Suprapubic skin (tissue), 4 donors: ENCODE measurements around the gene APCDD1. TPM values are rescaled to one million over a fixed set of nuclear protein-coding genes. Genes with fewer than 3 reads are reported as not detected.

Experiments
- DNase-seq, 2 donors: peaks; one replicate each; pipeline ENCODE4 v3.0.0-alpha.2; 2019; ENCODE audit warnings: low spot score in 2 of 2
- H3K27ac ChIP-seq: fragments of 200-600 bp; sonication (generic); one replicate; pipeline ENCODE4 v1.5.1; 2019
- H3K27me3 ChIP-seq: fragments of 200-600 bp; sonication (generic); one replicate; pipeline ENCODE4 v1.5.1; 2019
- H3K36me3 ChIP-seq: fragments of 200-600 bp; sonication (generic); one replicate; pipeline ENCODE4 v1.5.1; 2019
- H3K4me1 ChIP-seq: fragments of 200-600 bp; sonication (generic); one replicate; pipeline ENCODE4 v1.5.1; 2019
- H3K4me3 ChIP-seq: fragments of 200-600 bp; sonication (generic); one replicate; pipeline ENCODE4 v1.5.1; 2019; ENCODE audit warnings: mild to moderate bottlenecking
- H3K9me3 ChIP-seq: fragments of 200-600 bp; sonication (generic); one replicate; pipeline ENCODE4 v1.5.1; 2019
- CTCF ChIP-seq, 2 donors: fragments of 200-600 bp in 1 of 2; fragments of 450-650 bp in 1 of 2; sonication (generic) in 1 of 2; IDR thresholded peaks; one replicate each; pipeline ENCODE4 v1.5.1; 2016 to 2019; ENCODE audit warnings: antibody characterized with exemption in 2 of 2, mild to moderate bottlenecking in 1 of 2, moderate library complexity in 1 of 2
- EP300 ChIP-seq: sonication (generic); formaldehyde crosslinking; IDR thresholded peaks from one replicate; pipeline ENCODE4 v1.6.1; 2017; ENCODE audit warnings: antibody characterized with exemption
- POLR2A ChIP-seq, 2 donors: fragments of 450-650 bp; IDR thresholded peaks; one replicate each; pipeline ENCODE4 v1.6.1; 2017; ENCODE audit warnings: antibody characterized with exemption in 2 of 2, mild to moderate bottlenecking in 2 of 2, moderate library complexity in 2 of 2
- POLR2AphosphoS5 ChIP-seq, 3 donors: sonication (generic); formaldehyde crosslinking; IDR thresholded peaks; one replicate each; pipeline ENCODE4 v1.6.1; 2017; ENCODE audit warnings: antibody characterized with exemption in 3 of 3
- WGBS: methylation state at CpG from one replicate; pipeline ENCODE4 v1.1.5; 2018; 5-methylcytosine and 5-hydroxymethylcytosine counted together
- total RNA-seq, 4 donors: library from RNA; depleted of rRNA; stranded (reverse); fragments of >200 nt; gene quantifications; one replicate each; pipeline ENCODE4 v1.1.0, GENCODE V29; 2016

Gene APCDD1
- total RNA-seq, 4 donors from 2014 or later: 110 to 308 (median 140) TPM

GRCh38 chr18:10514082-10514481 lies 59.6 kb downstream of the APCDD1 start:
- Histone ChIP-seq H3K4me3 (no peak overlapping the region), H3K36me3 (no peaks in the 10 kb centered on the region), H3K27ac (peak overlapping the region; percentile 59), H3K4me1 (peaks cover 56% of the 10 kb centered on the region), H3K27me3 (no peaks in the 10 kb centered on the region), H3K9me3 (no peaks in the 10 kb centered on the region)
- WGBS: 29% methylated on average over 3 of the region's 3 CpGs
- no peak for DNase-seq
- peak in 2 of 3 donors; percentile 33 to 76 for TF ChIP-seq POLR2AphosphoS5 (IDR thresholded peaks at IDR 0.05)
- no peak for TF ChIP-seq EP300

- DNase-seq: no peak
- H3K27me3 ChIP-seq: no peaks in the 10 kb centered on the region
- H3K9me3 ChIP-seq: no peaks in the 10 kb centered on the region
- TF ChIP-seq POLR2A (IDR thresholded peaks at IDR 0.05) (no peak), CTCF (IDR thresholded peaks at IDR 0.05) (no peak), EP300 (no peak), POLR2AphosphoS5 (IDR thresholded peaks at IDR 0.05) (no peak)
- H3K36me3 ChIP-seq: no peaks in the 10 kb centered on the region
- H3K4me1 ChIP-seq: peaks cover 61% of the 10 kb centered on the region
- H3K27ac ChIP-seq: peak overlapping the region; percentile 59
- H3K4me3 ChIP-seq: no peak overlapping the region
These were observed 60.2 kb downstream of the APCDD1 start for GRCh38 chr18:10514601-10515000.

GRCh38 chr18:10515456-10515855 lies 61.0 kb downstream of the APCDD1 start:
- no peak for DNase-seq
- no peak for TF ChIP-seq CTCF (IDR thresholded peaks at IDR 0.05)
- TF ChIP-seq POLR2AphosphoS5 (IDR thresholded peaks at IDR 0.05): peak in 1 of 3 donors; percentile 50
- Histone ChIP-seq H3K27ac (peak overlapping the region; percentile 59), H3K4me3 (no peak overlapping the region), H3K27me3 (no peaks in the 10 kb centered on the region), H3K36me3 (no peaks in the 10 kb centered on the region), H3K4me1 (peaks cover 68% of the 10 kb centered on the region), H3K9me3 (no peaks in the 10 kb centered on the region)
- 29% methylated on average over 4 of the region's 4 CpGs for WGBS

- no peak for DNase-seq
- no peak for TF ChIP-seq POLR2AphosphoS5 (IDR thresholded peaks at IDR 0.05)
- no peak for TF ChIP-seq CTCF (IDR thresholded peaks at IDR 0.05)
- no peak for TF ChIP-seq EP300
- TF ChIP-seq POLR2A (IDR thresholded peaks at IDR 0.05): no peak
- H3K27me3 ChIP-seq: no peaks in the 10 kb centered on the region
- no peak overlapping the region for H3K4me3 ChIP-seq
- peaks cover 68% of the 10 kb centered on the region for H3K4me1 ChIP-seq
- no peaks in the 10 kb centered on the region for H3K9me3 ChIP-seq
- peak overlapping the region; percentile 59 for H3K27ac ChIP-seq
- H3K36me3 ChIP-seq: no peaks in the 10 kb centered on the region
- 64% methylated on average over 2 of the region's 2 CpGs for WGBS
These were observed 61.6 kb downstream of the APCDD1 start for GRCh38 chr18:10516078-10516477.

- no peaks in the 10 kb centered on the region for H3K36me3 ChIP-seq
- H3K4me1 ChIP-seq: peaks cover 58% of the 10 kb centered on the region
- WGBS: 56% methylated on average over 12 of the region's 12 CpGs
- no peak for DNase-seq
- TF ChIP-seq POLR2A (IDR thresholded peaks at IDR 0.05) (no peak), POLR2AphosphoS5 (IDR thresholded peaks at IDR 0.05) (no peak), EP300 (no peak), CTCF (IDR thresholded peaks at IDR 0.05) (no peak)
- no peaks in the 10 kb centered on the region for H3K27me3 ChIP-seq
- H3K27ac ChIP-seq: peak overlapping the region; percentile 59
- H3K4me3 ChIP-seq: no peak overlapping the region
- no peaks in the 10 kb centered on the region for H3K9me3 ChIP-seq
These were observed 64.3 kb downstream of the APCDD1 start for GRCh38 chr18:10518595-10519255.

- Histone ChIP-seq H3K4me3 (no peak overlapping the region), H3K4me1 (peaks cover 53% of the 10 kb centered on the region), H3K36me3 (no peaks in the 10 kb centered on the region), H3K9me3 (no peaks in the 10 kb centered on the region), H3K27ac (peak overlapping the region; percentile 59), H3K27me3 (no peaks in the 10 kb centered on the region)
- WGBS: 44% methylated on average over 2 of the region's 2 CpGs
- TF ChIP-seq POLR2A (IDR thresholded peaks at IDR 0.05) (no peak), POLR2AphosphoS5 (IDR thresholded peaks at IDR 0.05) (no peak), CTCF (IDR thresholded peaks at IDR 0.05) (no peak), EP300 (no peak)
- no peak for DNase-seq
These were observed 64.9 kb downstream of the APCDD1 start for GRCh38 chr18:10519366-10519765.
